ENCODE results near the gene TGDS. TPM values are rescaled to one million over a fixed set of nuclear protein-coding genes. Genes with fewer than 3 reads are reported as not detected.
A peak's percentile ranks its signal among the peaks of the same experiment; 100 is the strongest.

Gene TGDS
- total and polyA plus RNA-seq, 2 of the 8 experiments (the other 6 are each of a cell fraction or from before 2014, with no cell fraction given): 11.6 to 11.8 TPM

GRCh38 chr13:94549232-94550061 is 46.5 kb downstream of the TGDS start (continued):
- TF ChIP-seq, protein P1, sequence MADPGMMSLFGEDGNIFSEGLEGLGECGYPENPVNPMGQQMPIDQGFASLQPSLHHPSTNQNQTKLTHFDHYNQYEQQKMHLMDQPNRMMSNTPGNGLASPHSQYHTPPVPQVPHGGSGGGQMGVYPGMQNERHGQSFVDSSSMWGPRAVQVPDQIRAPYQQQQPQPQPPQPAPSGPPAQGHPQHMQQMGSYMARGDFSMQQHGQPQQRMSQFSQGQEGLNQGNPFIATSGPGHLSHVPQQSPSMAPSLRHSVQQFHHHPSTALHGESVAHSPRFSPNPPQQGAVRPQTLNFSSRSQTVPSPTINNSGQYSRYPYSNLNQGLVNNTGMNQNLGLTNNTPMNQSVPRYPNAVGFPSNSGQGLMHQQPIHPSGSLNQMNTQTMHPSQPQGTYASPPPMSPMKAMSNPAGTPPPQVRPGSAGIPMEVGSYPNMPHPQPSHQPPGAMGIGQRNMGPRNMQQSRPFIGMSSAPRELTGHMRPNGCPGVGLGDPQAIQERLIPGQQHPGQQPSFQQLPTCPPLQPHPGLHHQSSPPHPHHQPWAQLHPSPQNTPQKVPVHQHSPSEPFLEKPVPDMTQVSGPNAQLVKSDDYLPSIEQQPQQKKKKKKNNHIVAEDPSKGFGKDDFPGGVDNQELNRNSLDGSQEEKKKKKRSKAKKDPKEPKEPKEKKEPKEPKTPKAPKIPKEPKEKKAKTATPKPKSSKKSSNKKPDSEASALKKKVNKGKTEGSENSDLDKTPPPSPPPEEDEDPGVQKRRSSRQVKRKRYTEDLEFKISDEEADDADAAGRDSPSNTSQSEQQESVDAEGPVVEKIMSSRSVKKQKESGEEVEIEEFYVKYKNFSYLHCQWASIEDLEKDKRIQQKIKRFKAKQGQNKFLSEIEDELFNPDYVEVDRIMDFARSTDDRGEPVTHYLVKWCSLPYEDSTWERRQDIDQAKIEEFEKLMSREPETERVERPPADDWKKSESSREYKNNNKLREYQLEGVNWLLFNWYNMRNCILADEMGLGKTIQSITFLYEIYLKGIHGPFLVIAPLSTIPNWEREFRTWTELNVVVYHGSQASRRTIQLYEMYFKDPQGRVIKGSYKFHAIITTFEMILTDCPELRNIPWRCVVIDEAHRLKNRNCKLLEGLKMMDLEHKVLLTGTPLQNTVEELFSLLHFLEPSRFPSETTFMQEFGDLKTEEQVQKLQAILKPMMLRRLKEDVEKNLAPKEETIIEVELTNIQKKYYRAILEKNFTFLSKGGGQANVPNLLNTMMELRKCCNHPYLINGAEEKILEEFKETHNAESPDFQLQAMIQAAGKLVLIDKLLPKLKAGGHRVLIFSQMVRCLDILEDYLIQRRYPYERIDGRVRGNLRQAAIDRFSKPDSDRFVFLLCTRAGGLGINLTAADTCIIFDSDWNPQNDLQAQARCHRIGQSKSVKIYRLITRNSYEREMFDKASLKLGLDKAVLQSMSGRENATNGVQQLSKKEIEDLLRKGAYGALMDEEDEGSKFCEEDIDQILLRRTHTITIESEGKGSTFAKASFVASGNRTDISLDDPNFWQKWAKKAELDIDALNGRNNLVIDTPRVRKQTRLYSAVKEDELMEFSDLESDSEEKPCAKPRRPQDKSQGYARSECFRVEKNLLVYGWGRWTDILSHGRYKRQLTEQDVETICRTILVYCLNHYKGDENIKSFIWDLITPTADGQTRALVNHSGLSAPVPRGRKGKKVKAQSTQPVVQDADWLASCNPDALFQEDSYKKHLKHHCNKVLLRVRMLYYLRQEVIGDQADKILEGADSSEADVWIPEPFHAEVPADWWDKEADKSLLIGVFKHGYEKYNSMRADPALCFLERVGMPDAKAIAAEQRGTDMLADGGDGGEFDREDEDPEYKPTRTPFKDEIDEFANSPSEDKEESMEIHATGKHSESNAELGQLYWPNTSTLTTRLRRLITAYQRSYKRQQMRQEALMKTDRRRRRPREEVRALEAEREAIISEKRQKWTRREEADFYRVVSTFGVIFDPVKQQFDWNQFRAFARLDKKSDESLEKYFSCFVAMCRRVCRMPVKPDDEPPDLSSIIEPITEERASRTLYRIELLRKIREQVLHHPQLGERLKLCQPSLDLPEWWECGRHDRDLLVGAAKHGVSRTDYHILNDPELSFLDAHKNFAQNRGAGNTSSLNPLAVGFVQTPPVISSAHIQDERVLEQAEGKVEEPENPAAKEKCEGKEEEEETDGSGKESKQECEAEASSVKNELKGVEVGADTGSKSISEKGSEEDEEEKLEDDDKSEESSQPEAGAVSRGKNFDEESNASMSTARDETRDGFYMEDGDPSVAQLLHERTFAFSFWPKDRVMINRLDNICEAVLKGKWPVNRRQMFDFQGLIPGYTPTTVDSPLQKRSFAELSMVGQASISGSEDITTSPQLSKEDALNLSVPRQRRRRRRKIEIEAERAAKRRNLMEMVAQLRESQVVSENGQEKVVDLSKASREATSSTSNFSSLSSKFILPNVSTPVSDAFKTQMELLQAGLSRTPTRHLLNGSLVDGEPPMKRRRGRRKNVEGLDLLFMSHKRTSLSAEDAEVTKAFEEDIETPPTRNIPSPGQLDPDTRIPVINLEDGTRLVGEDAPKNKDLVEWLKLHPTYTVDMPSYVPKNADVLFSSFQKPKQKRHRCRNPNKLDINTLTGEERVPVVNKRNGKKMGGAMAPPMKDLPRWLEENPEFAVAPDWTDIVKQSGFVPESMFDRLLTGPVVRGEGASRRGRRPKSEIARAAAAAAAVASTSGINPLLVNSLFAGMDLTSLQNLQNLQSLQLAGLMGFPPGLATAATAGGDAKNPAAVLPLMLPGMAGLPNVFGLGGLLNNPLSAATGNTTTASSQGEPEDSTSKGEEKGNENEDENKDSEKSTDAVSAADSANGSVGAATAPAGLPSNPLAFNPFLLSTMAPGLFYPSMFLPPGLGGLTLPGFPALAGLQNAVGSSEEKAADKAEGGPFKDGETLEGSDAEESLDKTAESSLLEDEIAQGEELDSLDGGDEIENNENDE (IDR thresholded peaks at IDR 0.05; ENCODE audit: insufficient replicate concordance, low read length): no peak
- peak; percentile 99 for TF ChIP-seq TBP (IDR thresholded peaks at IDR 0.05; ENCODE audit: low read depth, low read length)
- TF ChIP-seq CBX5 (IDR thresholded peaks at IDR 0.05; ENCODE audit: low read depth, low read length): no peak
- TF ChIP-seq KDM1A (IDR thresholded peaks at IDR 0.05; ENCODE audit: borderline replicate concordance, low read length): peak; percentile 39; the same call in 1 of the 2 replicates
- TF ChIP-seq, protein P2, sequence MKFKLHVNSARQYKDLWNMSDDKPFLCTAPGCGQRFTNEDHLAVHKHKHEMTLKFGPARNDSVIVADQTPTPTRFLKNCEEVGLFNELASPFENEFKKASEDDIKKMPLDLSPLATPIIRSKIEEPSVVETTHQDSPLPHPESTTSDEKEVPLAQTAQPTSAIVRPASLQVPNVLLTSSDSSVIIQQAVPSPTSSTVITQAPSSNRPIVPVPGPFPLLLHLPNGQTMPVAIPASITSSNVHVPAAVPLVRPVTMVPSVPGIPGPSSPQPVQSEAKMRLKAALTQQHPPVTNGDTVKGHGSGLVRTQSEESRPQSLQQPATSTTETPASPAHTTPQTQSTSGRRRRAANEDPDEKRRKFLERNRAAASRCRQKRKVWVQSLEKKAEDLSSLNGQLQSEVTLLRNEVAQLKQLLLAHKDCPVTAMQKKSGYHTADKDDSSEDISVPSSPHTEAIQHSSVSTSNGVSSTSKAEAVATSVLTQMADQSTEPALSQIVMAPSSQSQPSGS (IDR thresholded peaks at IDR 0.05; ENCODE audit: low read length): peak; percentile 92
- TF ChIP-seq JUND (IDR thresholded peaks at IDR 0.05; ENCODE audit: low read length): no peak
- peak; percentile 70; the same call in 1 of the 2 replicates for TF ChIP-seq CHD2 (IDR thresholded peaks at IDR 0.05; ENCODE audit: low read length)
- TF ChIP-seq BCL11A (IDR thresholded peaks at IDR 0.05; ENCODE audit: low read depth in 2 of 2, low read length in 2 of 2): no peak

All from H1 (cell line).